Measurements from ENCODE around the gene FSD1. TPM values are rescaled to one million over a fixed set of nuclear protein-coding genes. Genes with fewer than 3 reads are reported as not detected.

Gene FSD1
- total and polyA plus RNA-seq, 9 of the 15 experiments (the other 6 are each of a cell fraction or from before 2014, with no cell fraction given) = 0.11 to 1.9 (median 0.94) TPM; not detected in 1

DNA sequence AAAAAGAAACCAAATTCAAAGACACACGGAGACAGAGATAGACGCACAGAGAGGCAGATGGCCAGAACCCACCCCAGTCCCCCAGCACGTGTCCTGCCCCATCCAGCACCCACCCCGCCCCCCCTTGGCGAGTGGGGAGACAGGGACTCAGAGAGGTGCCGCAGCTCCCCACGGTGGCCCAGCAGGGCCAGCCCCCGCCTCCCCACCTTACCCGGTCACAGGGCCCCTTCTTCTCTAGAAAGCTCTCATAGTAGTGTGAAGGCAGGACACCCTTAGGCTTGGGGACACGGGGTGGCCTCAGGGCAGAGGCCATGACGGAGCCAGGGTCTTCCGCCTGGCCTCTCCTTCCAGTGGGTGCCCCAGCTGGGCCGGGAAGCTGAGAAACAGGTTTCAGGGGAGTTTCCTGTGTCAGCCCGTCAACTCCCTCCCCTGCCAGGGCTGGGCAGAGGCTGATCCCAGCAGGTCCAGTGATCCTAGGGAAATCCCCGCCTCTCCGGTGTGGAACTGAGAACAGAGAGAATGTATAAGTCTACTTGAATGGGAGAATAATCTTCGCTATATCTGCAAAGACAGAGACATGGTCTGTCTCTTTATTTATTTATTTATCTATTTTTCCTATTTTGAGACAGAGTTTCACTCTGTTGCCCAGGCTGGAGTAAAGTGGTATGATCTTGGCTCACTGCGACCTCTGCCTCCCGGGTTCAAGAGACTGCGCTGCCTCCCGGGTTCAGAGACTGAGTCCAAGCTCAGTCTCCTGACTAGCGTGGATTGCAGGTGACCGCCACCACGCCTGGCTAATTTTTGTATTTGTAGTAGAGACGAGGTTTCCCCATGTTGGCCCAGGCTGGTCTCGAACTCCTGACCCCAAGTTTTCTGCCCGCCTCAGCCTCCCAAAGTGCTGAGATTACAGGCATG is 34.3 kb downstream of the FSD1 start, which contains the start of gene STAP2 (continued):
- TF ChIP-seq, protein P1, sequence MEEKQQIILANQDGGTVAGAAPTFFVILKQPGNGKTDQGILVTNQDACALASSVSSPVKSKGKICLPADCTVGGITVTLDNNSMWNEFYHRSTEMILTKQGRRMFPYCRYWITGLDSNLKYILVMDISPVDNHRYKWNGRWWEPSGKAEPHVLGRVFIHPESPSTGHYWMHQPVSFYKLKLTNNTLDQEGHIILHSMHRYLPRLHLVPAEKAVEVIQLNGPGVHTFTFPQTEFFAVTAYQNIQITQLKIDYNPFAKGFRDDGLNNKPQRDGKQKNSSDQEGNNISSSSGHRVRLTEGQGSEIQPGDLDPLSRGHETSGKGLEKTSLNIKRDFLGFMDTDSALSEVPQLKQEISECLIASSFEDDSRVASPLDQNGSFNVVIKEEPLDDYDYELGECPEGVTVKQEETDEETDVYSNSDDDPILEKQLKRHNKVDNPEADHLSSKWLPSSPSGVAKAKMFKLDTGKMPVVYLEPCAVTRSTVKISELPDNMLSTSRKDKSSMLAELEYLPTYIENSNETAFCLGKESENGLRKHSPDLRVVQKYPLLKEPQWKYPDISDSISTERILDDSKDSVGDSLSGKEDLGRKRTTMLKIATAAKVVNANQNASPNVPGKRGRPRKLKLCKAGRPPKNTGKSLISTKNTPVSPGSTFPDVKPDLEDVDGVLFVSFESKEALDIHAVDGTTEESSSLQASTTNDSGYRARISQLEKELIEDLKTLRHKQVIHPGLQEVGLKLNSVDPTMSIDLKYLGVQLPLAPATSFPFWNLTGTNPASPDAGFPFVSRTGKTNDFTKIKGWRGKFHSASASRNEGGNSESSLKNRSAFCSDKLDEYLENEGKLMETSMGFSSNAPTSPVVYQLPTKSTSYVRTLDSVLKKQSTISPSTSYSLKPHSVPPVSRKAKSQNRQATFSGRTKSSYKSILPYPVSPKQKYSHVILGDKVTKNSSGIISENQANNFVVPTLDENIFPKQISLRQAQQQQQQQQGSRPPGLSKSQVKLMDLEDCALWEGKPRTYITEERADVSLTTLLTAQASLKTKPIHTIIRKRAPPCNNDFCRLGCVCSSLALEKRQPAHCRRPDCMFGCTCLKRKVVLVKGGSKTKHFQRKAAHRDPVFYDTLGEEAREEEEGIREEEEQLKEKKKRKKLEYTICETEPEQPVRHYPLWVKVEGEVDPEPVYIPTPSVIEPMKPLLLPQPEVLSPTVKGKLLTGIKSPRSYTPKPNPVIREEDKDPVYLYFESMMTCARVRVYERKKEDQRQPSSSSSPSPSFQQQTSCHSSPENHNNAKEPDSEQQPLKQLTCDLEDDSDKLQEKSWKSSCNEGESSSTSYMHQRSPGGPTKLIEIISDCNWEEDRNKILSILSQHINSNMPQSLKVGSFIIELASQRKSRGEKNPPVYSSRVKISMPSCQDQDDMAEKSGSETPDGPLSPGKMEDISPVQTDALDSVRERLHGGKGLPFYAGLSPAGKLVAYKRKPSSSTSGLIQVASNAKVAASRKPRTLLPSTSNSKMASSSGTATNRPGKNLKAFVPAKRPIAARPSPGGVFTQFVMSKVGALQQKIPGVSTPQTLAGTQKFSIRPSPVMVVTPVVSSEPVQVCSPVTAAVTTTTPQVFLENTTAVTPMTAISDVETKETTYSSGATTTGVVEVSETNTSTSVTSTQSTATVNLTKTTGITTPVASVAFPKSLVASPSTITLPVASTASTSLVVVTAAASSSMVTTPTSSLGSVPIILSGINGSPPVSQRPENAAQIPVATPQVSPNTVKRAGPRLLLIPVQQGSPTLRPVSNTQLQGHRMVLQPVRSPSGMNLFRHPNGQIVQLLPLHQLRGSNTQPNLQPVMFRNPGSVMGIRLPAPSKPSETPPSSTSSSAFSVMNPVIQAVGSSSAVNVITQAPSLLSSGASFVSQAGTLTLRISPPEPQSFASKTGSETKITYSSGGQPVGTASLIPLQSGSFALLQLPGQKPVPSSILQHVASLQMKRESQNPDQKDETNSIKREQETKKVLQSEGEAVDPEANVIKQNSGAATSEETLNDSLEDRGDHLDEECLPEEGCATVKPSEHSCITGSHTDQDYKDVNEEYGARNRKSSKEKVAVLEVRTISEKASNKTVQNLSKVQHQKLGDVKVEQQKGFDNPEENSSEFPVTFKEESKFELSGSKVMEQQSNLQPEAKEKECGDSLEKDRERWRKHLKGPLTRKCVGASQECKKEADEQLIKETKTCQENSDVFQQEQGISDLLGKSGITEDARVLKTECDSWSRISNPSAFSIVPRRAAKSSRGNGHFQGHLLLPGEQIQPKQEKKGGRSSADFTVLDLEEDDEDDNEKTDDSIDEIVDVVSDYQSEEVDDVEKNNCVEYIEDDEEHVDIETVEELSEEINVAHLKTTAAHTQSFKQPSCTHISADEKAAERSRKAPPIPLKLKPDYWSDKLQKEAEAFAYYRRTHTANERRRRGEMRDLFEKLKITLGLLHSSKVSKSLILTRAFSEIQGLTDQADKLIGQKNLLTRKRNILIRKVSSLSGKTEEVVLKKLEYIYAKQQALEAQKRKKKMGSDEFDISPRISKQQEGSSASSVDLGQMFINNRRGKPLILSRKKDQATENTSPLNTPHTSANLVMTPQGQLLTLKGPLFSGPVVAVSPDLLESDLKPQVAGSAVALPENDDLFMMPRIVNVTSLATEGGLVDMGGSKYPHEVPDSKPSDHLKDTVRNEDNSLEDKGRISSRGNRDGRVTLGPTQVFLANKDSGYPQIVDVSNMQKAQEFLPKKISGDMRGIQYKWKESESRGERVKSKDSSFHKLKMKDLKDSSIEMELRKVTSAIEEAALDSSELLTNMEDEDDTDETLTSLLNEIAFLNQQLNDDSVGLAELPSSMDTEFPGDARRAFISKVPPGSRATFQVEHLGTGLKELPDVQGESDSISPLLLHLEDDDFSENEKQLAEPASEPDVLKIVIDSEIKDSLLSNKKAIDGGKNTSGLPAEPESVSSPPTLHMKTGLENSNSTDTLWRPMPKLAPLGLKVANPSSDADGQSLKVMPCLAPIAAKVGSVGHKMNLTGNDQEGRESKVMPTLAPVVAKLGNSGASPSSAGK (IDR thresholded peaks at IDR 0.05) = 0 out of 2 replicates have a peak, but pooled peaks have one; percentile 7
- no peak for TF ChIP-seq NFATC3 (IDR thresholded peaks at IDR 0.05)
